OCI-LY7 (cell line): ENCODE measurements around the gene ANKLE1. TPM values are rescaled to one million over a fixed set of nuclear protein-coding genes. Genes with fewer than 3 reads are reported as not detected.
"Not testable (repeated sequence)": the region's sequence is repeated elsewhere in the genome, so short reads cannot be mapped to it uniquely, and the experiment has no call there.

Experiments
- BruUV-seq: library from RNA; stranded (reverse); fragments of 400-500 nt; replicated peaks from 2 replicates; lab custom pipeline; 2021; lab: Mats Ljungman, UMichigan
- CTCF ChIA-PET: fragments of 300-600 bp; sonication (Branson Sonifier 250); formaldehyde crosslinking; loops from one replicate; lab custom pipeline; 2022; ENCODE audit warnings: antibody characterized with exemption; ENCODE audit not compliant: unreplicated experiment; lab: Charles Lee
- POLR2A ChIA-PET: fragments of 300-600 bp; sonication (Branson Sonifier 250); formaldehyde crosslinking; loops from one replicate; lab custom pipeline; 2022; ENCODE audit warnings: antibody characterized with exemption; lab: Charles Lee
- DNase-seq: peaks from one replicate; pipeline ENCODE4 v3.0.0-alpha.2; 2015; ENCODE audit warnings: low spot score
- H2AFZ ChIP-seq: fragments of 200-600 bp; sonication (generic), shearing (Covaris generic); 2 replicates; pipeline ENCODE4 v1.6.1; 2014; ENCODE audit warnings: mild to moderate bottlenecking, antibody characterized with exemption, low read length, moderate library complexity
- H3K27ac ChIP-seq: fragments of 200-600 bp; sonication (generic); 2 replicates; pipeline ENCODE4 v1.5.1; 2014; ENCODE audit warnings: mixed run types, low read depth, mild to moderate bottlenecking, moderate library complexity, low read length, inconsistent platforms; ENCODE audit not compliant: poor library complexity, severe bottlenecking
- H3K36me3 ChIP-seq: fragments of 200-600 bp; sonication (generic); 2 replicates; pipeline ENCODE4 v1.6.1; 2014; ENCODE audit warnings: mild to moderate bottlenecking, antibody characterized with exemption, low read length, moderate library complexity, mixed read lengths; ENCODE audit not compliant: insufficient read depth
- H3K4me1 ChIP-seq: fragments of 200-600 bp; sonication (generic); 2 replicates; pipeline ENCODE4 v1.5.1; 2014; ENCODE audit warnings: mild to moderate bottlenecking, low read length; ENCODE audit not compliant: insufficient read depth, poor library complexity, severe bottlenecking
- H3K4me2 ChIP-seq: fragments of 200-600 bp; sonication (generic); 2 replicates; pipeline ENCODE4 v1.6.1; 2014; ENCODE audit warnings: mild to moderate bottlenecking, low read length
- H3K4me3 ChIP-seq: fragments of 200-600 bp; sonication (generic); 2 replicates; pipeline ENCODE4 v1.5.1; 2014; ENCODE audit warnings: mild to moderate bottlenecking, low read depth, low read length; ENCODE audit not compliant: poor library complexity, severe bottlenecking
- H3K79me2 ChIP-seq: fragments of 200-600 bp; sonication (generic); 2 replicates; pipeline ENCODE4 v1.6.1; 2016; ENCODE audit warnings: low read depth, mild to moderate bottlenecking, low read length, moderate library complexity, mixed read lengths; ENCODE audit not compliant: insufficient read depth
- H3K9me2 ChIP-seq: fragments of 200-600 bp; sonication (generic); 2 replicates; pipeline ENCODE4 v1.6.1; 2016; ENCODE audit warnings: mild to moderate bottlenecking, low read length, mixed read lengths; ENCODE audit not compliant: insufficient read depth
- H3K9me3 ChIP-seq: fragments of 200-600 bp; sonication (generic); 2 replicates; pipeline ENCODE4 v1.6.1; 2014; ENCODE audit warnings: mild to moderate bottlenecking, mixed run types, low read length, mixed read lengths
- H4K20me1 ChIP-seq: fragments of 200-600 bp; sonication (generic); 2 replicates; pipeline ENCODE4 v1.6.1; 2014; ENCODE audit warnings: mild to moderate bottlenecking, antibody characterized with exemption, low read length, moderate library complexity, mixed read lengths; ENCODE audit not compliant: insufficient read depth
- CTCF ChIP-seq: fragments of 200-600 bp; sonication (generic); conservative IDR thresholded peaks from 2 replicates; pipeline ENCODE4 v1.5.1; 2014; ENCODE audit warnings: mild to moderate bottlenecking, antibody characterized with exemption, low read length, moderate library complexity, mixed read lengths
- EZH2phosphoT487 ChIP-seq: fragments of 200-600 bp; sonication (generic); IDR thresholded peaks from 2 replicates; pipeline ENCODE4 v1.6.1; 2018; ENCODE audit warnings: low read depth, borderline replicate concordance, mild to moderate bottlenecking, mixed run types, antibody characterized with exemption, low read length, moderate library complexity, mixed read lengths
- intact Hi-C: fragments of 100-400 bp; cut with micrococcal nuclease; formaldehyde crosslinking; loops from one replicate; pipeline ENCODE4 v1.10.0; 2022; ENCODE audit not compliant: unreplicated experiment
- total RNA-seq, 2 experiments: library from RNA; depleted of rRNA in 1 of 2; stranded (reverse); fragments of >200 nt in 1 of 2; shearing (Covaris generic) in 1 of 2; gene quantifications; 2 replicates each; pipeline ENCODE4 v1.2.3, GENCODE V29; 2014 to 2022

Gene ANKLE1
- total RNA-seq, 2 experiments from 2014 or later, result 45.1 to 59.4 TPM

GRCh38 chr19:17266975-17267788 is 14.5 kb upstream of the ANKLE1 start, which contains the start of gene BABAM1:
TSS of gene BABAM1 (plus strand) at chr19:17267443. CDS start at chr19:17268807, 1,364 bp downstream.
- peaks cover 25% of the 10 kb centered on the region for H3K36me3 ChIP-seq
- peak within 1 kb of the TSS; percentile 99 for H3K4me3 ChIP-seq
- peak within 1 kb of the TSS; percentile 83 for H3K27ac ChIP-seq
- peaks cover 41% of the 10 kb centered on the region for H3K4me1 ChIP-seq
- H2AFZ ChIP-seq, result peak within 1 kb of the TSS; percentile 82
- H4K20me1 ChIP-seq, result no peaks in the 10 kb centered on the region
- TF ChIP-seq CTCF (no peak), EZH2phosphoT487 (no peak)
- ChIA-PET CTCF (interaction anchor here (0.7 to 1.2 kb wide), 3 partner anchors 12 to 15 kb away, joined by 3 to 4 read pairs (median 4); partner anchors contain the start of gene ANKLE1), POLR2A (interaction anchor here (0.5 to 2.3 kb wide), 17 partner anchors 9 to 821 kb away, joined by 3 to 28 read pairs (median 5); partner anchors contain the start of genes ANKLE1, BST2, DDA1 and USE1)
- H3K79me2 ChIP-seq, result peaks cover 17% of the 10 kb centered on the region
- no peaks in the 10 kb centered on the region for H3K9me3 ChIP-seq
- BruUV-seq, result no TSS peak
- peak; percentile 99 for DNase-seq
- intact Hi-C loops, result no loop called here
- H3K9me2 ChIP-seq, result no peaks in the 10 kb centered on the region
- H3K4me2 ChIP-seq, result peak within 1 kb of the TSS; percentile 94

GRCh38 chr19:17268754-17269153 is 12.9 kb upstream of the ANKLE1 start:
- no peaks in the 10 kb centered on the region for H3K9me2 ChIP-seq
- no peaks in the 10 kb centered on the region for H4K20me1 ChIP-seq
- no peak overlapping the region for H3K4me3 ChIP-seq
- H3K36me3 ChIP-seq, result peaks cover 35% of the 10 kb centered on the region
- TF ChIP-seq EZH2phosphoT487 (no peak), CTCF (no peak)
- intact Hi-C loops, result no loop called here
- H3K9me3 ChIP-seq, result no peaks in the 10 kb centered on the region
- ChIA-PET CTCF (no interaction called here), POLR2A (no interaction called here)
- no peak for DNase-seq
- H3K4me1 ChIP-seq, result peaks cover 40% of the 10 kb centered on the region
- 0 out of 2 replicates have a peak overlapping the region, but pooled peaks have one; percentile 94 for H3K4me2 ChIP-seq
- peaks cover 17% of the 10 kb centered on the region for H3K79me2 ChIP-seq
- no peak overlapping the region for H3K27ac ChIP-seq
- no TSS peak for BruUV-seq
- H2AFZ ChIP-seq, result no peak overlapping the region

DNA sequence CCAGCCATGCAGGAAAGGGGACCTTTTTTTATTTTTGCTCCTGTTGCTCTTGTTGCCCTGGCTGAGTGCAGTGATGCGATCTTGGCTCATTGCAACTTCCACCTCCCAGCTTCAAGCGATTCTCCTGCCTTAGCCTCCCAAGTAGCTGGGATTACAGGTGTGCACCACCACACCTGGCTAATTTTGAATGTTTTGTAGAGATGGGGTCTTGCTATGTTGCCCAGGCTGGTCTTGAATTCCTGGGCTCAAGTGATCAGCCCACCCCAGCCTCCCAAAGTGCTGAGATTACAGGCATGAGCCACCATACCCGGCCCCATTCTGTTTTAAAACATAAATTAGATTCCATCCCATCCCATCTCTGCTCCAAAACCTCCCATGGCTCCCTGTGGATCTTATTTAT is 6.8 kb upstream of the ANKLE1 start:
- H3K4me3 ChIP-seq, H4K20me1 ChIP-seq, H3K9me3 ChIP-seq, DNase-seq, intact Hi-C loops, H3K79me2 ChIP-seq, H3K4me1 ChIP-seq, H2AFZ ChIP-seq, BruUV-seq, H3K9me2 ChIP-seq, H3K27ac ChIP-seq, H3K4me2 ChIP-seq, CTCF ChIA-PET, POLR2A ChIA-PET: not testable (repeated sequence)
- H3K36me3 ChIP-seq, result peaks cover 83% of the 10 kb centered on the region
